Left colon (tissue), 2 donors: ENCODE measurements around the gene CLCN2. TPM values are rescaled to one million over a fixed set of nuclear protein-coding genes. Genes with fewer than 3 reads are reported as not detected.
A peak's percentile ranks its signal among the peaks of the same experiment; 100 is the strongest.

Source experiments
- ATAC-seq: fragments of 200-7000 bp; cut with Tn5 transposase; one replicate; pipeline ENCODE4 v1.9.1; 2020; ENCODE audit warnings: mild to moderate bottlenecking, moderate library complexity
- DNase-seq, 2 donors: peaks; one replicate each; pipeline ENCODE4 v3.0.0-alpha.2; 2020
- intact Hi-C, 2 donors: fragments of 100-400 bp; cut with DNase I in 1 of 2; cut with micrococcal nuclease in 1 of 2; formaldehyde crosslinking; loops; one replicate each; pipeline versions ENCODE4 v1.11.2 to v1.14.0; 2022; cut with DNase I, micrococcal nuclease
- long read RNA-seq: library from polyadenylated mRNA; unstranded; transcript quantifications from one replicate; pipeline ENCODE4 v2.0.0, GENCODE V29; 2021
- total RNA-seq, 2 donors: library from RNA; stranded (reverse); fragmentation: NEBNext Ultra II Directional; extraction: Animal tissue kit (Norgen Biotek cat#: 25700); gene quantifications; one replicate each; pipeline ENCODE4 v1.2.1, GENCODE V29; 2021
- donor health status: DM: no; HTN: no; CAD: no.
- donor health status: DM: yes; HTN: yes; CAD: no.

CLCN2 gene
- 10 to 100 TPM; 73.2 to 89.9 TPM for total RNA-seq
- long read RNA-seq, transcript CLCN2-201 (24 exons, 3,290 nt), result major isoform, 35 of 109 reads
- long read RNA-seq, partial matches to known transcripts, result 56 of 109 reads
- long read RNA-seq, other reads (novel, unspliced or antisense), result 17 of 109 reads

GRCh38 chr3:184361532-184361931 is at the start of gene CLCN2, which contains the start of gene POLR2H:
CLCN2 (minus strand) TSS chr3:184361605; CDS start chr3:184361479, 126 bp downstream.
POLR2H (plus strand) TSS chr3:184361710; CDS start chr3:184363493, 1,783 bp downstream.
- intact Hi-C loops, result no loop called here
- peak in 1 of 2 donors; percentile 69 for DNase-seq
- peak; percentile 53 for ATAC-seq

- DNase-seq, result no peak
Observed at GRCh38 chr3:184409946-184410500, 48.6 kb upstream of the CLCN2 start.

GRCh38 chr3:184409331-184409926 is 48.0 kb upstream of the CLCN2 start:
- intact Hi-C loops, result no loop called here
- no peak for ATAC-seq
- no peak for DNase-seq

More at GRCh38 chr3:184409946-184410500, 48.6 kb upstream of the CLCN2 start:
- intact Hi-C loops, result loop anchor here in 1 of 2 donors (10.0 kb wide), 1 partner anchor 85 kb away; no protein-coding TSS in a partner anchor
- no peak for ATAC-seq

GRCh38 chr3:184405075-184406030 is 43.9 kb upstream of the CLCN2 start:
- DNase-seq (no peak), ATAC-seq (no peak)
- intact Hi-C loops, result no loop called here

- intact Hi-C loops, result no loop called here
- DNase-seq (no peak), ATAC-seq (no peak)
Observed at GRCh38 chr3:184399410-184399809, 38.0 kb upstream of the CLCN2 start.

- DNase-seq, result no peak
- no peak for ATAC-seq
- intact Hi-C loops, result no loop called here
Observed at GRCh38 chr3:184395320-184395660, 33.9 kb upstream of the CLCN2 start.

GRCh38 chr3:184391266-184391665 is 29.9 kb upstream of the CLCN2 start:
- intact Hi-C loops, result no loop called here
- no peak for DNase-seq
- ATAC-seq, result no peak

GRCh38 chr3:184389935-184390528 is 28.6 kb upstream of the CLCN2 start:
- DNase-seq (no peak), ATAC-seq (no peak)
- intact Hi-C loops, result no loop called here

GRCh38 chr3:184389384-184389783 is 28.0 kb upstream of the CLCN2 start:
- ATAC-seq, result no peak
- intact Hi-C loops, result no loop called here
- DNase-seq, result no peak

GRCh38 chr3:184388936-184389230 is 27.5 kb upstream of the CLCN2 start:
- intact Hi-C loops, result no loop called here
- ATAC-seq (no peak), DNase-seq (no peak)

GRCh38 chr3:184388164-184388935 is 26.9 kb upstream of the CLCN2 start:
- intact Hi-C loops, result no loop called here
- ATAC-seq (no peak), DNase-seq (no peak)

GRCh38 chr3:184387174-184387714 is 25.8 kb upstream of the CLCN2 start:
- intact Hi-C loops, result no loop called here

GRCh38 chr3:184386047-184386806 is 24.8 kb upstream of the CLCN2 start:
- intact Hi-C loops, result no loop called here
- DNase-seq, result no peak
- no peak for ATAC-seq

More at GRCh38 chr3:184387174-184387714, 25.8 kb upstream of the CLCN2 start:
- ATAC-seq (no peak), DNase-seq (no peak)

- no peak for ATAC-seq
- intact Hi-C loops, result no loop called here
Observed at GRCh38 chr3:184384856-184385422, 23.5 kb upstream of the CLCN2 start.

GRCh38 chr3:184384342-184384741 is 22.9 kb upstream of the CLCN2 start:
- ATAC-seq, result no peak
- intact Hi-C loops, result no loop called here

More at GRCh38 chr3:184384856-184385422, 23.5 kb upstream of the CLCN2 start:
- DNase-seq, result no peak

GRCh38 chr3:184383033-184383740 is 21.8 kb upstream of the CLCN2 start:
- intact Hi-C loops, result no loop called here
- no peak for ATAC-seq

More at GRCh38 chr3:184384342-184384741, 22.9 kb upstream of the CLCN2 start:
- no peak for DNase-seq

More at GRCh38 chr3:184383033-184383740, 21.8 kb upstream of the CLCN2 start:
- no peak for DNase-seq
